ENCODE measurements around the gene TFR2.

DNA sequence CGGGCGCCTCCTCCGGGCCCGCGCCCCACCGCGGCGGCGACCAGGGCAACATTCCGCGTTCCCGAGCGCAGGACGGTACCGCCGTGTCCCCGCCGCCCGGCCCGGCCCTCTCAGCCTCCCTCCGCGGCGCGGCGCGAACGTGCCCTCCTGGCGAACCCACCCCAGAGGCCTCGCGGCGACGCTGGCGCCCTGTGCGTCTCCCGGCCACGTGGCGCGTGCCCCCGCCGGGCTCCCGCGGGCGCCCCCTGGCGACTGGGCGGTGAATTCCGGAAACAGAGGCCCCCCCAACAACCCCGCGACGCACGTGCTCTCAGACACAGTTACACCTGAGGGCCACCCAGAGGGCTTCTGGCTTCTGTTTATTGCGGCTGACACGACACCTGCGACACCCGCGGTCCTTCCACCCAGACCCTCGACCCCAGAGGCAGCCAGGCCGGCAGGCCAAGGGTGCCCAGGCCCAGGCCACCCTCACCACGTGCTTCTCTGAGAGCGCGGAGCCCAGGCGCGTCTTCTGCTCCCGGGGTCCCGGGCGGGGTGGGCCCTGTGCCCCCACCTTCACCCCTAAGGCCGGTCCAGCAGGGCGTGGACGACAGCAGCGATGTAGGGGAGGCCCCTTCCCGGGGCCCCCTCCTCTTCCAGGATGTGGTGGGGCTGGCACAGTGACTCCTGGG is 67.5 kb downstream of the TFR2 start, which contains the start of gene SAP25:
- TF ChIP-seq, protein P1, sequence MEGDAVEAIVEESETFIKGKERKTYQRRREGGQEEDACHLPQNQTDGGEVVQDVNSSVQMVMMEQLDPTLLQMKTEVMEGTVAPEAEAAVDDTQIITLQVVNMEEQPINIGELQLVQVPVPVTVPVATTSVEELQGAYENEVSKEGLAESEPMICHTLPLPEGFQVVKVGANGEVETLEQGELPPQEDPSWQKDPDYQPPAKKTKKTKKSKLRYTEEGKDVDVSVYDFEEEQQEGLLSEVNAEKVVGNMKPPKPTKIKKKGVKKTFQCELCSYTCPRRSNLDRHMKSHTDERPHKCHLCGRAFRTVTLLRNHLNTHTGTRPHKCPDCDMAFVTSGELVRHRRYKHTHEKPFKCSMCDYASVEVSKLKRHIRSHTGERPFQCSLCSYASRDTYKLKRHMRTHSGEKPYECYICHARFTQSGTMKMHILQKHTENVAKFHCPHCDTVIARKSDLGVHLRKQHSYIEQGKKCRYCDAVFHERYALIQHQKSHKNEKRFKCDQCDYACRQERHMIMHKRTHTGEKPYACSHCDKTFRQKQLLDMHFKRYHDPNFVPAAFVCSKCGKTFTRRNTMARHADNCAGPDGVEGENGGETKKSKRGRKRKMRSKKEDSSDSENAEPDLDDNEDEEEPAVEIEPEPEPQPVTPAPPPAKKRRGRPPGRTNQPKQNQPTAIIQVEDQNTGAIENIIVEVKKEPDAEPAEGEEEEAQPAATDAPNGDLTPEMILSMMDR (IDR thresholded peaks at IDR 0.05) = no peak
- no peak for TF ChIP-seq POLR2A (IDR thresholded peaks at IDR 0.05)
